A673 (cell line): ENCODE measurements around the gene TIMM21. TPM values are rescaled to one million over a fixed set of nuclear protein-coding genes. Genes with fewer than 3 reads are reported as not detected.
A peak's percentile ranks its signal among the peaks of the same experiment; 100 is the strongest.

Source experiments
- BruUV-seq: library from RNA; stranded (reverse); fragments of 400-500 nt; replicated peaks from 2 replicates; lab custom pipeline; 2021; lab: Mats Ljungman, UMichigan
- CTCF ChIA-PET: fragments of 300-600 bp; sonication (Branson Sonifier 250); formaldehyde crosslinking; loops from one replicate; lab custom pipeline; 2022; ENCODE audit warnings: antibody characterized with exemption; lab: Charles Lee
- POLR2A ChIA-PET: fragments of 300-600 bp; sonication (Branson Sonifier 250); formaldehyde crosslinking; loops from one replicate; lab custom pipeline; 2022; ENCODE audit warnings: antibody characterized with exemption; ENCODE audit not compliant: low non-redundant PET; lab: Charles Lee
- DNase-seq: peaks from one replicate; pipeline ENCODE4 v3.0.0-alpha.2; 2015; ENCODE audit warnings: low spot score
- H3K27ac ChIP-seq: fragments of 200-600 bp; sonication (generic); 2 replicates; pipeline ENCODE4 v1.5.1; 2016; ENCODE audit warnings: mixed run types, low read depth, mild to moderate bottlenecking, mixed read lengths, antibody characterized with exemption, low read length; ENCODE audit not compliant: poor library complexity, severe bottlenecking
- H3K27me3 ChIP-seq: fragments of 200-600 bp; sonication (generic); replicated peaks from 2 replicates; pipeline ENCODE4 v1.6.1; 2017; ENCODE audit warnings: mixed run types, low read depth, mild to moderate bottlenecking, mixed read lengths, antibody characterized with exemption, low read length; ENCODE audit not compliant: insufficient read depth, poor library complexity
- H3K36me3 ChIP-seq: fragments of 200-600 bp; sonication (generic); 2 replicates; pipeline ENCODE4 v1.6.1; 2016; ENCODE audit warnings: mixed run types, mild to moderate bottlenecking, mixed read lengths, antibody characterized with exemption, low read length; ENCODE audit not compliant: insufficient read depth, poor library complexity, severe bottlenecking
- H3K4me1 ChIP-seq: fragments of 200-600 bp; sonication (generic); 2 replicates; pipeline ENCODE4 v1.6.1; 2017; ENCODE audit warnings: mixed run types, mild to moderate bottlenecking, mixed read lengths, antibody characterized with exemption, low read length; ENCODE audit not compliant: insufficient read depth, poor library complexity, severe bottlenecking
- H3K4me3 ChIP-seq: fragments of 200-600 bp; sonication (generic); 2 replicates; pipeline ENCODE4 v1.5.1; 2016; ENCODE audit warnings: low read depth, mixed run types, mild to moderate bottlenecking, mixed read lengths, low read length; ENCODE audit not compliant: poor library complexity, severe bottlenecking
- H3K9me3 ChIP-seq: fragments of 200-600 bp; sonication (generic); 2 replicates; pipeline ENCODE4 v1.6.1; 2016; ENCODE audit warnings: mixed run types, low read depth, mild to moderate bottlenecking, mixed read lengths, antibody characterized with exemption, low read length; ENCODE audit not compliant: poor library complexity, severe bottlenecking
- EZH2 ChIP-seq: fragments of 200-600 bp; sonication (generic); IDR thresholded peaks from 2 replicates; pipeline ENCODE4 v1.6.1; 2017; ENCODE audit warnings: borderline replicate concordance, low read depth, mild to moderate bottlenecking, mixed read lengths, antibody characterized with exemption, low read length; ENCODE audit not compliant: poor library complexity, severe bottlenecking
- intact Hi-C: fragments of 100-400 bp; cut with micrococcal nuclease; formaldehyde crosslinking; loops from one replicate; pipeline ENCODE4 v1.10.0; 2022; ENCODE audit not compliant: unreplicated experiment
- total RNA-seq: library from RNA; stranded (reverse); gene quantifications from 2 replicates; pipeline ENCODE4 v1.2.3, GENCODE V29; 2021
- TF ChIP-seq, protein P1 (sequence below): fragments of 300-800, 200-600 bp; sonication (generic); conservative IDR thresholded peaks from 2 replicates; pipeline ENCODE4 v1.5.1; 2017; ENCODE audit warnings: low read depth, mild to moderate bottlenecking, antibody characterized with exemption, low read length, moderate library complexity, mixed read lengths

Gene TIMM21
- total RNA-seq, 1 experiment from 2014 or later = 85.1 TPM

DNA sequence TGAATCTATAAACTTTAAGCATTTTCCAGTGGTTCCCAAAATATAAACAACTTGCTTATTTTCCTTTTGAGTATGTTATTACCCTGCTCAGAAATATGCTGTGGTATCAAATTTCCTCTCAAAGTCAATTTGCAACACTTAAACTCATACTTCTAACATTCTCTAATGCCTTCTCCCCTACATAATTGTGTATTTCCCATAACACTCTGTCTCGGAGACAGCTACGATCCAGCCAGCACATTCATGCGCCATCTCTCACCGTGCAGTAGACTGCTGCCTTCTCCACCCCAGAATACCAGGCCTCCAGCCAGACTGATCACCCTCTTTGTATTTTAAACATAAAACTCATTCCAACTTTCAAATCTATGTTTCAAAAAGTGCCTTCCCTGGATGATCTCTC, 41.8 kb downstream of the TIMM21 start:
- no TSS peak for BruUV-seq
- intact Hi-C loops = loop anchor here (10.0 kb wide), 1 partner anchor 305 kb away; the partner anchor contains the start of gene CNDP2
- Histone ChIP-seq H3K27ac (no peak overlapping the region), H3K36me3 (no peaks in the 10 kb centered on the region), H3K27me3 (no peaks in the 10 kb centered on the region), H3K4me3 (no peak overlapping the region), H3K4me1 (peaks cover 12% of the 10 kb centered on the region), H3K9me3 (no peaks in the 10 kb centered on the region)
- TF ChIP-seq, protein P1, sequence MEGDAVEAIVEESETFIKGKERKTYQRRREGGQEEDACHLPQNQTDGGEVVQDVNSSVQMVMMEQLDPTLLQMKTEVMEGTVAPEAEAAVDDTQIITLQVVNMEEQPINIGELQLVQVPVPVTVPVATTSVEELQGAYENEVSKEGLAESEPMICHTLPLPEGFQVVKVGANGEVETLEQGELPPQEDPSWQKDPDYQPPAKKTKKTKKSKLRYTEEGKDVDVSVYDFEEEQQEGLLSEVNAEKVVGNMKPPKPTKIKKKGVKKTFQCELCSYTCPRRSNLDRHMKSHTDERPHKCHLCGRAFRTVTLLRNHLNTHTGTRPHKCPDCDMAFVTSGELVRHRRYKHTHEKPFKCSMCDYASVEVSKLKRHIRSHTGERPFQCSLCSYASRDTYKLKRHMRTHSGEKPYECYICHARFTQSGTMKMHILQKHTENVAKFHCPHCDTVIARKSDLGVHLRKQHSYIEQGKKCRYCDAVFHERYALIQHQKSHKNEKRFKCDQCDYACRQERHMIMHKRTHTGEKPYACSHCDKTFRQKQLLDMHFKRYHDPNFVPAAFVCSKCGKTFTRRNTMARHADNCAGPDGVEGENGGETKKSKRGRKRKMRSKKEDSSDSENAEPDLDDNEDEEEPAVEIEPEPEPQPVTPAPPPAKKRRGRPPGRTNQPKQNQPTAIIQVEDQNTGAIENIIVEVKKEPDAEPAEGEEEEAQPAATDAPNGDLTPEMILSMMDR = no peak
- TF ChIP-seq EZH2 = no peak
- ChIA-PET CTCF (interaction anchor here (0.6 kb wide), 1 partner anchor 373 kb away, joined by 3 read pairs; no protein-coding TSS in a partner anchor), POLR2A (no interaction called here)
- peak; percentile 17 for DNase-seq

DNA sequence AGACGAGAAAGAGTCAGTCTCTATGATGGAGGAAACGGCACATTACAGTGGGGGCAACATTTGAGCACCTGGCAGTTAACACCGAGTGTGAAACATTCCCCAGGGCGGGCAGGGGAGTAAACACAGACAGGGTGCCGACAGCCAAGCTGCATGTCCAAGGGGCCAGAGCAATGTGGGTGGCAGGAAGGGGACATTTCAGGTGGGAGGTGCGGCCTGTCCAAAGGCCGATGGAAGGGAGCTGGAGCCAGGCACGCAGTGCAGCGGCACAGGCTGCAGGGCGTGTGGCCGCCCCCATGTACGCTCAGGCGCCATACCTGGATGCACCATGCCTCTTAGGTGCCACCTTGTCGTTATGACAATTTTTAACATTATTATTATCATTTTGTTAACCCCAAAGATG, 43.3 kb downstream of the TIMM21 start:
- no TSS peak for BruUV-seq
- Histone ChIP-seq H3K4me1 (peaks cover 12% of the 10 kb centered on the region), H3K27me3 (no peaks in the 10 kb centered on the region), H3K27ac (no peak overlapping the region), H3K36me3 (no peaks in the 10 kb centered on the region), H3K4me3 (no peak overlapping the region), H3K9me3 (no peaks in the 10 kb centered on the region)
- no peak for TF ChIP-seq EZH2
- TF ChIP-seq, protein P1 = no peak
- POLR2A ChIA-PET = no interaction called here
- intact Hi-C loops = loop anchor here (10.0 kb wide), 1 partner anchor 303 kb away; the partner anchor contains the start of gene CNDP2
- DNase-seq = no peak
- CTCF ChIA-PET = no interaction called here

DNA sequence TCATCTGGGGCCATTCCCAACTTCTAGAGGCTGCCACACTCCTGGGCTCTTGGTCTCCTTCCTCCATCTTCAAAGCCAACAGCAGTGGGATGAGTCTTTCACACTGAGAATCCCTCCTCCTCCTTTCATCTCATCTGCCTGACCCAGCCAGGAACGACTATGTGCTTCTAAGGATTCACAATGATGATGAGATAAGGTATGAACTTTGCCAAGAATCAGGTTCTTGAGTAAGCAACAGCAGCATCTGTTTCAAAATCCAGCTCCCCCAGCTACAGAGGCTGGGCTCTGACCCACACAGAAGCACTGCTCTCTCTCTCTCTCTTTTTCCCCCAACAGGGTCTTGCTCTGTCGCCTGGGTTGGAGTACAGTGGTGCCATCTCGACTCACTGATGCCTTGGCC, 46.4 kb downstream of the TIMM21 start:
- no peaks in the 10 kb centered on the region for H3K9me3 ChIP-seq
- TF ChIP-seq, protein P1 = no peak
- no peak for TF ChIP-seq EZH2
- intact Hi-C loops = loop anchor here (10.0 kb wide), 1 partner anchor 300 kb away; the partner anchor contains the start of gene CNDP2
- H3K36me3 ChIP-seq = no peaks in the 10 kb centered on the region
- CTCF ChIA-PET = interaction anchor here (0.9 kb wide), 1 partner anchor 148 kb away, joined by 6 read pairs; no protein-coding TSS in a partner anchor
- H3K27me3 ChIP-seq = no peaks in the 10 kb centered on the region
- H3K4me1 ChIP-seq = peaks cover 6% of the 10 kb centered on the region
- H3K4me3 ChIP-seq = no peak overlapping the region
- POLR2A ChIA-PET = no interaction called here
- DNase-seq = no peak
- no peak overlapping the region for H3K27ac ChIP-seq
- BruUV-seq = no TSS peak
